HG02642 (cell line): ENCODE measurements around the gene KAT6B.
A peak's percentile ranks its signal among the peaks of the same experiment; 100 is the strongest.

Source experiments
- ATAC-seq: cut with Tn5 transposase; IDR thresholded peaks from one replicate; pipeline ENCODE4 v1.9.1; 2021; ENCODE audit warnings: mild to moderate bottlenecking; ENCODE audit not compliant: unreplicated experiment, poor library complexity

Gene KAT6B

GRCh38 chr10:75002967-75003594 is 176.7 kb downstream of the KAT6B start:
- no peak for ATAC-seq

GRCh38 chr10:75003891-75004290 is 177.5 kb downstream of the KAT6B start:
- no peak for ATAC-seq

- ATAC-seq = no peak
Observed at GRCh38 chr10:75007646-75008045, 181.2 kb downstream of the KAT6B start.

GRCh38 chr10:75008952-75009351 is 182.6 kb downstream of the KAT6B start:
- no peak for ATAC-seq

- no peak for ATAC-seq
Observed at GRCh38 chr10:75009426-75009825, 183.0 kb downstream of the KAT6B start.

- no peak for ATAC-seq
Observed at GRCh38 chr10:75010373-75010772, 184.0 kb downstream of the KAT6B start.

GRCh38 chr10:75011221-75011620 is 184.8 kb downstream of the KAT6B start:
- ATAC-seq = no peak

GRCh38 chr10:75012471-75012870 is 186.1 kb downstream of the KAT6B start:
- peak; percentile 47 for ATAC-seq

GRCh38 chr10:75013007-75013406 is 186.6 kb downstream of the KAT6B start:
- peak; percentile 20 for ATAC-seq

GRCh38 chr10:75013522-75013921 is 187.1 kb downstream of the KAT6B start:
- ATAC-seq = no peak

GRCh38 chr10:75014516-75015230 is 188.3 kb downstream of the KAT6B start:
- ATAC-seq = no peak

GRCh38 chr10:75015442-75015841 is 189.0 kb downstream of the KAT6B start:
- no peak for ATAC-seq

- ATAC-seq = no peak
Observed at GRCh38 chr10:75016325-75016724, 189.9 kb downstream of the KAT6B start.

- ATAC-seq = no peak
Observed at GRCh38 chr10:75018251-75018650, 191.9 kb downstream of the KAT6B start.

- no peak for ATAC-seq
Observed at GRCh38 chr10:75018686-75019307, 192.4 kb downstream of the KAT6B start.

GRCh38 chr10:75019370-75019769 is 193.0 kb downstream of the KAT6B start:
- ATAC-seq = no peak

GRCh38 chr10:75020168-75020567 is 193.8 kb downstream of the KAT6B start:
- no peak for ATAC-seq

GRCh38 chr10:75021379-75022249 is 195.2 kb downstream of the KAT6B start:
- ATAC-seq = no peak

- ATAC-seq = no peak
Observed at GRCh38 chr10:75023074-75023473, 196.7 kb downstream of the KAT6B start.

- ATAC-seq = no peak
Observed at GRCh38 chr10:75024971-75025523, 198.6 kb downstream of the KAT6B start.
